GM12865 (cell line): Measurements from ENCODE around the gene TMEM52B.
A peak's percentile ranks its signal among the peaks of the same experiment; 100 is the strongest.
"Not testable (repeated sequence)": the region's sequence is repeated elsewhere in the genome, so short reads cannot be mapped to it uniquely, and the experiment has no call there.

Experiments
- DNase-seq: peaks from one replicate; pipeline ENCODE4 v3.0.0; 2010; ENCODE audit warnings: low read depth
- H3K4me3 ChIP-seq: 2 replicates; pipeline ENCODE4 v1.5.1; 2011; ENCODE audit warnings: mild to moderate bottlenecking, low read depth, low read length, control low read depth
- CTCF ChIP-seq: IDR thresholded peaks from 2 replicates; pipeline ENCODE4 v1.5.1; 2011; ENCODE audit warnings: low read length, control low read depth, low read depth, inconsistent platforms; ENCODE audit not compliant: insufficient read depth; ENCODE audit errors: missing control alignments

The TMEM52B gene

GRCh38 chr12:10194160-10194670 lies 15.4 kb downstream of the TMEM52B start:
- TF ChIP-seq CTCF: no peak
- no peak for DNase-seq
- H3K4me3 ChIP-seq: no peak overlapping the region

- no peak for TF ChIP-seq CTCF
- DNase-seq: peak; percentile 79
- no peak overlapping the region for H3K4me3 ChIP-seq
These were observed 17.4 kb downstream of the TMEM52B start for GRCh38 chr12:10196210-10196609.

- no peak for TF ChIP-seq CTCF
- H3K4me3 ChIP-seq: no peak overlapping the region
- DNase-seq: peak; percentile 42
These were observed 19.0 kb downstream of the TMEM52B start for GRCh38 chr12:10197879-10198278.

DNA sequence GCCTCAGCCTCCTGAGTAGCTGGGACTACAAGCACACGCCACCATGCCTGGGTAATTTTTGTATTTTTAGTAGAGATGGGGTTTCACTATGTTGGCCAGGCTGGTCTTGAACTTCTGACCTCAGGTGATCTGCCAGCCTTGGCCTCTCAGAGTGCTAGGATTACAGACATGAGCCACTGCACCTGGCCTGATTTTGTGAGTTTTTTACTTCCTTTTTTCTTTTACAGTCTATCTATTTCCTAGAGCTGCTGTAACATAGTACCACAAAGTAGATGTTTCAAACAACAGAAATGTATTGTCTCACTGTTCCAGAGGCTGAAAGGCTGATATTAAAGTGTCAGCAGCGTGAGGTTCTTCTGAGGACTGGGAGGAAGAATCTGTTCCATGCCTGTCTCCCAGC lies 25.7 kb downstream of the TMEM52B start:
- H3K4me3 ChIP-seq, DNase-seq: not testable (repeated sequence)

DNA sequence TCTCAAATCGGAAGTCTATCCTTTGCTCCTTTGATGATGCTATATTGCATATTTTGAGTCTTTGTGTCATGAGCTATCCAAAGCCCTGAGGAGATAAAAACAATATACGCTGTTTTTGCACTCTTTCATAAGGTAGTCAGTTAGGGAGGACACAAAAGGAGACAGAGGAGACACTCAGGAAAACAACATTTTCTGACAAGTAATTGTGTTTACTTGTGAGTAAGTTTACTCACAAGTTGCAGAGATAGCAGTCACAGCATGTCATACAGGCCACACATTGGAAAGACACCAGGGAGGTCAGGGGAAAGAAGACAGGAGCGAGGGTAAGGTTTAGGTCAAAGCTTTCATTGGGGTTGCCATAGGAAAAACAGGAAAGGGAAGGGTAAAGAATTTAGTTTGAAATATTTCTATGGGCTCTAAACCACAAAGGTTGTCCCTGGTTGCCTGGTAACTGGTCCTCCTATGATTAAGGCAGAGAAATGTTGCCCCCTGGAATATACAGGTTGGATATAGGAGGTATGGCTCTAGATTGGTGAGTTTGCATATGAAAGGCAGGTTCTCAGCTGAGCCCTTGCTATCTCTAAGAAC lies 26.5 kb downstream of the TMEM52B start:
- no peak overlapping the region for H3K4me3 ChIP-seq
- no peak for DNase-seq
- TF ChIP-seq CTCF: no peak

GRCh38 chr12:10207136-10207535 lies 28.3 kb downstream of the TMEM52B start:
- DNase-seq: no peak
- TF ChIP-seq CTCF: no peak
- no peak overlapping the region for H3K4me3 ChIP-seq

DNA sequence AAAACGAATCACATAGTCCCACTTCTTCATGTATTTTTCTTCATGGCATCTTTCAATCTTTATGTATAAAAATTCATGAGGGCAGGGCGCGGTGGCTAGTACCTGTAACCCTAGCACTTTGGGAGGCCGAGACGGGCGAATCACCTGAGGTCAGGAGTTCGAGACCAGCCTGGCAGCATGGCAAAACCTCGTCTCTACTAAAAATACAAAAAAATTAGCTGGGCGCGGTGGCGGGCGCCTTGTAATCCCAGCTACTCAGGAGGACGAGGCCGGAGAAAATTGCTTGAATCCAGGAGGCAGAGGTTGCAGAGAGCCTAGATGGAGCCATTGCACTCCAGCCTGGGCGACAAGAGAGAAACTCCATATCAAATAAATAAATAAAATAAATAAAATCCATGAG lies 31.4 kb downstream of the TMEM52B start:
- H3K4me3 ChIP-seq: no peak overlapping the region
- TF ChIP-seq CTCF: no peak
- no peak for DNase-seq
